Superior temporal gyrus (tissue), 1 donor: Measurements from ENCODE around the gene GSG1L2.
"Not testable (repeated sequence)": the region's sequence is repeated elsewhere in the genome, so short reads cannot be mapped to it uniquely, and the experiment has no call there.

Source experiments
- DNase-seq: peaks from one replicate; pipeline ENCODE4 v3.0.0-alpha.2; 2016; ENCODE audit errors: extremely low spot score

The GSG1L2 gene

DNA sequence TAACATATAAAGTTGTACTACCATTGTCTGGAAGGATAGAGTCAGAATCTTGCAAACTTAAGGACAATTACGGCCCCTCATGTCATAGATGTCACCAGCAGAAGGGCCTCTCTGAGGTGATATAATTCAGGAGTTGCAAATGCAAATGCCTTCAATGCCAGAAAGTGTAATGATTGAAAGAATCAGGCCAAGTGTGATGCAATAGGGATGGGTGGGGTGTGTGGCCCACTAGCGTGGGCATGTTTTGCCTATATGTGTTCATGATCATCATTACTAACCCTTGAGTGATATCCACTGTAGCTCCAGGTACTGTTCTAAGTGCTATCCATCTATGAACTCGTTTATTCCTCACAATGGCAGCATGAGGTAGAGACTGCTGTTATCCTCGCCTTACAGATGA lies 31.6 kb downstream of the GSG1L2 start:
- no peak for DNase-seq

DNA sequence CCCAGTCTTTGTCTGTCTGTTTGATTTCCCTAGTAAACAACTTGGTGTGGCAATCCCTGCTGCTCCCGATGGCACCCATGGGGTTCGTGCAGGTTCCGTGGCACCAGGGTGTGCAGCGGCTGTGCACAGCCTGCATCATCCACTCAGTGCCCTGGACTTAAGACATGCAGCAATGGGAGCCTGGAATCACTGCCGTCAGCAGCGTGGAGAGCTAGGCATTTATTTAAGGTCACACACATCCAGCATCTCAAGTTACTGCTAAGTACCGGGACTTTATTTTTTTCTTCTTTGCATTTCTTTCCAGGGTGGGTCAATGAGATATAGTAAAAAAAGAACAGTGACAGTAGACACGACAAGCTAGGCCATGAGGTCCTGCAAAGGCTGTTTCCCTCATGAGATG lies 33.3 kb downstream of the GSG1L2 start:
- DNase-seq: no peak

GRCh38 chr17:9784544-9784943 lies 37.3 kb downstream of the GSG1L2 start:
- DNase-seq: no peak

GRCh38 chr17:9783465-9783864 lies 38.4 kb downstream of the GSG1L2 start:
- not testable (repeated sequence) for DNase-seq

DNA sequence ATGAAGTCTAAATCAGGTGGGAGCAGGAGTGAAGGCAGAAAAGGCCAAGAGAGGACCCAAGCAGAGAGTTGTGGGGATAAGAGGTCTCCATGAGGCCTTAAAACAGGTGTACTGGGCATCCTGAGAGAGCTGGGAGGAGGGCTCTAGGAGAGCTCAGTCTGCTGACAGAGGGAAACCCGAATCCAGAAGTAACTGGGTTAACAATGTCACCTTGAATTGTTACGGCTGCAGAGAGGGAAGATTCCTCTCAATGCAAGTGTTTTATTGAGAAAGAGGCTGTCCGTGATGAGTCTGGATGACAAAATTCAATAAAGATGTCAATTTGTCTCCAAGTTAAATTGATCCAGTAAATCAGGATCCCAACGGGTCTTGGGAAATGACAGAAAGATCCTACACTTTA lies 38.8 kb downstream of the GSG1L2 start:
- DNase-seq: no peak

DNA sequence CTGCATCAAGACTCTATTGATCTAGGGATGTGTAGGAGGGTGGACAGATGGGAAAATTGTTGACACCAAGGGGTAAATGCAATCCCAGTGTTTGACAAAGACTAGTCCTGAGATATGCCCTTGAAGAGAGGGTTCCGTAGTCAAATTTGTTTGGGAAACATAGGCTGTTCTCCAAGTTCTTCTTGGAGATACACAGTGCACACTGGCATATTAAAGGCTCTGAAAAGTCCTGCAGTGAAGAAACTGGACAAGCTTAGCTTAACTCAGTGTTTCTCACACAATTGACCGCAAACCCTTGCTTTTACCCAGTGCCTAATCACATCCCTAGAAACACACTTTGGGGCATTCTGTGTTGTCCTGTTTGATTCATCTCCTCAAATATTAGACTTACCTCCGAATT lies 41.3 kb downstream of the GSG1L2 start:
- no peak for DNase-seq

DNA sequence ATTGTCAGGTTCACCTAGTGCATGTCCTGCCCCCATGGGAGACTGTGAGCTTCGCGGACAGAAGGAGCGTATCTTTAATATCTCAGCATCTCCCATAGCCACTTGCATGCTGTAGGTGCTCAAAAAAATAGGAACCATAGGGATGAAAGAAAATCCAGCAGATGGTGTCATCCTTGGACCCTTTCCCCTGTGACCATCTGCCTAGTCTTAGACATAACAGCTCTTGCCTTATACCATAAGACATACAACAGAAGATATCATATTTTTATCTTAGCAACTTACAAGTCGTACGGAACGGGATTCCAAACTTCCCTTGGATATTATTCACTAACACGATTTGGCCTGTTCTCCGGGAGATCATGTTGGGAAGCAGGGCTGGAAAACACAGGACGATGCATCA lies 45.0 kb downstream of the GSG1L2 start:
- DNase-seq: peak; percentile 33

GRCh38 chr17:9772658-9773057 lies 49.2 kb downstream of the GSG1L2 start:
- DNase-seq: no peak

DNA sequence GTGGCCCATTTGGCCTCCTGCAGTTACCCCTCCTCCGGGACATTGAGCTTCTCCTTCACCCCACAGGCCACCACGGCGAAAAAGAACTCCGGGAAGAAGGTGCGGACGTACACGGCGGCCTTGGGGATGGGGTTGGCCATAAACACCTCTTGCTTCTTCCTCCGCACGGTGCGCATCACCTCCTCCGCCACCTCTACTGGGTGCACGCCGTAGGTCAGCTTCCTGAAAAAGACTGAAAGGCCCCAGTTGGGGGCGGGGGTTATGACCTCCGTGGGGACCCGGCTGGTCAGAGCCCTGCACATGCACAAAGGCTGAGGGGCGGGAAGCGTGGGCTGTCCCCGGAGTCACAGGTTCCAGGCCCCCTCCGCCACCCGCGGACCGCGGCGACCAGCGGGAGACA lies 50.4 kb downstream of the GSG1L2 start:
- no peak for DNase-seq

DNA sequence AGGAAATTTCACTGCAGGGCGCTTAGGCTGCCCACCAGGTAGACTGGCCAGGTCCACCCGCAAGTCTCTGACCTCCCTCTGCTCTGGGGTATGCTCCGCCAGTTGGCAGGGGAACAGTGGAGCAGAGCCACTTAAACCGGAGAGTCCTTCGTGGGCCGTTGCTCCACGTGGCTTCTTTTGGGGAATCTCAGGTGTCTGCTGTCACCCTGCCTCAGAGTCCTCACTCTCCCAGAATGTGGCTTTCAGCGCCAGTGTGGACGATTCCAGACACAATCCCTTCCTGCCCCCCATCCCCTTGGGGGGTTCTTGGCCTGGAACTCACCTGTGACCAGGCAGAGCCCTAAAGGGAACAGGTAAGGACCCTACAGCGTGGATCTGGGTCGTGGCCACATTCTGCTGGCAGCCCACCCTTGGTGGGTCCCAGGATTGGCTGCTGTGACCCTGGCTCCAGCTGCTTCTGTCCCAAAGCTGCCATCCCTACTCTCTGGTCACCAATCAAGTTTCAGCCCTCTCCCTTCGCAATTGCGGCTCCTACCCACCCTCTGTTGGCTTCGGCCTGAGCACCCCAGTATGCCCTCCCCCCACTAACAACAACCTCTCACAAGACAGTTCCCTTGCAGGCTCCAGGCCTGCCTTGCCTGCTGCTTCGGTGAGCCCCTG lies 52.7 kb downstream of the GSG1L2 start:
- DNase-seq: no peak

DNA sequence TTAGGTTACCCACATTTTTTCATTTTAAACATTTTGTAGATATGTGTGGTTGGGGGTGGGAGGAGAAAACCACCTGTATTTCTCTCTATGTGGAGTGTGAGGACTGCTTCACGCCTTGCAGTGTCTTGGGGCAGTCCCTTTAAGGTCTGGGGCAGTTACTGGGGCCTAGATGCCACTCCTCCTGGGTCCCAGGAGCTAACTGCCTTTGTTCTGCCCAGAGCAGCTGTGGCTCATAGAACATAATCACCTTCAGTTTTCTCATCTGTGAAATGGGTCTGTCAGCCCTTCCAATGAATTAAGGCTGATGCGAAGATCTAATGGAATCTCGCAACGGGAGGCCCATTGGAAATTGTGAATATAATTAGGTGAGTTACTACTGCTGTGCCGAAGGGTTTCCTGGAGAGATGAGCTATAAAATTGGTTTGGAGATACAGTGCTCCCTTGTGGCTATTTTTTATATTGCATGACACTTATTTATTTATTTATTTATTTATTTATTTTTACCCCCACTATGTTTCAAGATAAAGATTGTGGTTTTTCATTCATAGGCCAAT lies 53.4 kb downstream of the GSG1L2 start:
- DNase-seq: peak; percentile 56

DNA sequence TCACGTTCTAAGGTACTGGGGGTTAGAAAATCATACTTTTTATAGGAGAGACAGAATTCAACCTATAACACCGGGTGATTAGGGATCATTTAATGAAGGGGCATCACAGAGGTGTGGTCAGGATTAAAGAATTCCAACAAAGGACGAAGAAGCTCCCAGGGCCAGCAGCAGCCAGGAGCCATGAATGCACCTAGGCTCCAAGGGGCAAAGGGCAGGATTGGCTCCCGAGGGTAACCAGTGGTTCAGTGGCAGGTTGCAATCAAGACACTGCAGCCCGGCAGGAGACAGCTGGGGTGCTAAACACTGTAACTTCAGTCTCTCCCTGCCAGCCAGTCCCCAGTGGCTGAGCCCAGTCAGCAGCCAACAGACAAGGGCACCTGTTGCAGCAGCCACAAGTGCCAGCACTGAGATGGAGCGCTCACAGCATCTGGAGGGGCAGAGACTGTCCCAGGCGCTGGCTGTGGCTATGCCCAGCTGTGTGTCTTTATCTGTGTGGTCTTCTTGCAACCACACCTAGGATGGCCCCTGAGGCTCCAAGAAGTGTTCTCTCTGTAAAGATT lies 54.4 kb downstream of the GSG1L2 start:
- no peak for DNase-seq

- no peak for DNase-seq
Observed at GRCh38 chr17:9766970-9767369, 54.9 kb downstream of the GSG1L2 start.

DNA sequence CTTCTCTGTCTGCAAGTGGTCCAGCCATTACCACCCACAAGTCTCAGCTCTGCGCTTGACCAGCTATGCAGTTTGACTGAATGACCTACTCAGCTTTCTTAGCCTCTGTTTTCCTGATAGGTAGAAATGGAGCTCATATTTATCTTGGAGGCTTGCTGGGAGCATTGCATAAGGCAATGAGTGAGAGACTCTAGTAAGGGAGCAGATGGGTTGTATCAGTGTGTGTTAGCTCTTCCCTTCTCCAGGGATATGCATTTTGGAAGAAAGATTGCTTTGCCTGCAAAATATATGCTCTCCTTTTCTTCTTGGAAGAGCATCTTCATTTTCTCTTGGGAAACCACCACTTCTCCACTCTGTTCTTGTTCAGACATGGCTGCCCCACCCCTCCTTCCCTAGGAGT lies 56.6 kb downstream of the GSG1L2 start:
- DNase-seq: no peak

DNA sequence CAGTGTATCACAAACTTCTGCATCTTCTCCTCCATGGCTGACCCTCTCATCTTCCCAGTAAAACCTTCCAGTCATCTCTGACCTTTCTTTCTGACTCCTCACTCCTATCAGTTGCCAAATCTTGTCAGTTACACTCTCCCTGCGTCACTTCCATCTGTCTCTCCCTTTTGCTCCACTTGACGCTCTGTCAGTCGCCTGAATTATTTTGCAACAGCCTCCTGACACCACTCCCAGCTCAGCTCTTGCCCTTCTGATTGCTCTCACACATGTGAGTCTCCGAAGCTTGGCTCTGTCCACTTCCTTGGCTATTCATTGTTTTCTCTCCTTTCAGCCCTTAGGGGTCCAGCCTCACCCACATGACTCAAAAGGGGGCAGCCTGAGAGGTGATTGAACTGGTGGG lies 58.2 kb downstream of the GSG1L2 start:
- DNase-seq: no peak

GRCh38 chr17:9760266-9760665 lies 61.6 kb downstream of the GSG1L2 start:
- DNase-seq: no peak

DNA sequence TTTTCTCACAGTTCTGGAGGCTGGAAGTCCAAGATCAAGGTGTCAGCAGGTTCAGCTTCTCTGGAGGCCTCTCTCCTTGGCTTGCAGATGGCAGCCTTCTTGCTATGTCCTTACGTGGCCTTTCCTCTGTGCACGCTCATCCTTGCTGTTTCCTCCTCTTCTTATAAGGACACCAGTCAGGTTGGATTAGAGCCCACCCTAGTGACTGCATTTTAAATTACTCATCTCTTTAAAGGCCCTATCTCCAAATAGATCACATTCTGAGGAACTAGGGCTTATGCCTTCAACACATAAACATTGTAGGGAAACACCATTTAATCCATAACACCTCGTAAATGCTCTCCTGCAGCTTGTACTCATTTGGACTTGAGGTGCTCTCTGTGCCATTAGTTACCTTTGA lies 66.8 kb downstream of the GSG1L2 start:
- DNase-seq: no peak
